H1 (cell line): Measurements from ENCODE around the gene DNAJC5G. TPM values are rescaled to one million over a fixed set of nuclear protein-coding genes. Genes with fewer than 3 reads are reported as not detected.

ENCODE experiments used
- ATF3 ChIP-seq: IDR thresholded peaks from 2 replicates; pipeline ENCODE4 v1.6.1; 2011; ENCODE audit warnings: low read depth, mild to moderate bottlenecking, low read length; ENCODE audit not compliant: insufficient read depth
- BACH1 ChIP-seq: IDR thresholded peaks from 2 replicates; pipeline ENCODE4 v1.6.1; 2012; ENCODE audit warnings: low read length, improper control_type of control experiment
- CBX8 ChIP-seq: fragments of 300-800, 300-1000 bp; sonication (generic); IDR thresholded peaks from 2 replicates; pipeline ENCODE4 v1.7.1; 2016; ENCODE audit warnings: low read depth, low read length, borderline replicate concordance
- CHD2 ChIP-seq: IDR thresholded peaks from 2 replicates; pipeline ENCODE4 v1.6.1; 2012; ENCODE audit warnings: low read length, improper control_type of control experiment
- CREB1 ChIP-seq: IDR thresholded peaks from 2 replicates; pipeline ENCODE4 v1.6.1; 2012; ENCODE audit warnings: inconsistent platforms
- CTCF ChIP-seq, 3 experiments: IDR thresholded peaks; 1 replicate in 2 of 3; 2 replicates in 1 of 3; pipeline versions ENCODE4 v1.5.1 to v1.6.1; 2011; ENCODE audit warnings: low read length in 3 of 3, mild to moderate bottlenecking in 3 of 3, inconsistent platforms in 2 of 3, low read depth in 1 of 3, moderate library complexity in 1 of 3; ENCODE audit not compliant: insufficient read depth in 1 of 3; ENCODE audit errors: control extremely low read depth in 1 of 3
- EGR1 ChIP-seq: IDR thresholded peaks from 2 replicates; pipeline ENCODE4 v1.6.1; 2011; ENCODE audit warnings: low read depth, low read length, borderline replicate concordance
- EZH2 ChIP-seq: fragments of 200-600 bp; sonication (generic); IDR thresholded peaks from 2 replicates; pipeline ENCODE4 v1.7.1; 2012; ENCODE audit warnings: low read depth, mild to moderate bottlenecking, moderate library complexity, low read length, inconsistent platforms; ENCODE audit not compliant: severe bottlenecking
- GTF2F1 ChIP-seq: IDR thresholded peaks from 2 replicates; pipeline ENCODE4 v1.6.1; 2012; ENCODE audit warnings: low read depth, low read length, improper control_type of control experiment, borderline replicate concordance
- KDM4A ChIP-seq: IDR thresholded peaks from one replicate; pipeline ENCODE4 v1.7.1; 2012; ENCODE audit warnings: low read depth, mild to moderate bottlenecking, moderate library complexity, low read length, inconsistent platforms; ENCODE audit not compliant: severe bottlenecking
- MAFK ChIP-seq: IDR thresholded peaks from 2 replicates; pipeline ENCODE4 v1.6.1; 2012; ENCODE audit warnings: low read depth, mild to moderate bottlenecking, improper control_type of control experiment, low read length
- MAX ChIP-seq: IDR thresholded peaks from 2 replicates; pipeline ENCODE4 v1.6.1; 2012; ENCODE audit warnings: inconsistent platforms
- PHF8 ChIP-seq: fragments of 200-600 bp; sonication (generic); conservative IDR thresholded peaks from 2 replicates; pipeline ENCODE4 v1.7.1; 2012; ENCODE audit warnings: low read depth, mild to moderate bottlenecking, inconsistent platforms, low read length, moderate library complexity
- POLR2AphosphoS5 ChIP-seq: IDR thresholded peaks from 2 replicates; pipeline ENCODE4 v1.6.1; 2011; ENCODE audit warnings: low read depth, low read length
- RAD21 ChIP-seq, 2 experiments: IDR thresholded peaks in 1 of 2; conservative IDR thresholded peaks in 1 of 2; 2 replicates each; pipeline ENCODE4 v1.6.1; 2011; ENCODE audit warnings: low read depth in 2 of 2, low read length in 2 of 2, improper control_type of control experiment in 1 of 2, inconsistent platforms in 1 of 2, mild to moderate bottlenecking in 1 of 2, moderate library complexity in 1 of 2
- RBBP5 ChIP-seq: IDR thresholded peaks from 2 replicates; pipeline ENCODE4 v1.7.1; 2012; ENCODE audit warnings: low read depth, mild to moderate bottlenecking, inconsistent platforms, low read length, moderate library complexity, borderline replicate concordance
- SUZ12 ChIP-seq: fragments of 200-600 bp; sonication (generic); IDR thresholded peaks from 2 replicates; pipeline ENCODE4 v1.6.1; 2012; ENCODE audit warnings: mild to moderate bottlenecking, inconsistent platforms, low read length, moderate library complexity, mixed read lengths
- TAF7 ChIP-seq: optimal IDR thresholded peaks from 2 replicates; pipeline ENCODE3; 2011; ENCODE audit warnings: low read depth, mild to moderate bottlenecking, inconsistent platforms, low read length, moderate library complexity, borderline replicate concordance
- TBP ChIP-seq: IDR thresholded peaks from 2 replicates; pipeline ENCODE4 v1.6.1; 2011; ENCODE audit warnings: low read depth, low read length, improper control_type of control experiment
- TEAD4 ChIP-seq: IDR thresholded peaks from 2 replicates; pipeline ENCODE4 v1.6.1; 2012; ENCODE audit warnings: low read depth, low read length, inconsistent platforms, mixed read lengths
- polyA plus RNA-seq, 7 experiments: library from polyadenylated mRNA; depleted of rRNA in 3 of 7; stranded (reverse) in 5 of 7; unstranded in 2 of 7; fragments of >200 nt in 5 of 7; fragments of 200-250 nt in 2 of 7; gene quantifications; 1 replicate in 5 of 7; 2 replicates in 1 of 7; 4 replicates in 1 of 7; pipeline versions ENCODE4 v1.2.1 to v1.2.3, GENCODE V29; 2011 to 2013; ENCODE audit warnings: missing spikeins in 2 of 7, mixed read lengths in 2 of 7
- total RNA-seq: library from RNA; stranded (reverse); fragmentation: NEBNext Ultra II Directional; extraction: Animal tissue kit (Norgen Biotek cat#: 25700); gene quantifications from 2 replicates; pipeline ENCODE4 v1.2.1, GENCODE V29; 2021

Gene DNAJC5G
- total and polyA plus RNA-seq, 2 of the 8 experiments (the other 6 are each of a cell fraction or from before 2014, with no cell fraction given): 0.83 to 1.4 TPM

- peak; percentile 33 for TF ChIP-seq TAF7
- TF ChIP-seq RAD21 (IDR thresholded peaks at IDR 0.05 in 1 of 2, conservative IDR thresholded peaks at IDR 0.05 in 1 of 2; ENCODE audit: low read depth in 2 of 2, low read length in 2 of 2): peak; percentile 42 to 63
- TF ChIP-seq CTCF (IDR thresholded peaks at IDR 0.05; ENCODE audit: control extremely low read depth in 1 of 3, insufficient read depth in 1 of 3, low read depth in 1 of 3, low read length in 3 of 3): peak in 2 of 3 experiments; percentile 76 to 88; a peak in 3 of 4 replicates
- TF ChIP-seq CREB1: peak; percentile 84
- TF ChIP-seq ATF3: 0 out of 2 replicates have a peak, but pooled peaks have one; percentile 51
- no peak; the same call in 1 of the 2 replicates for TF ChIP-seq TEAD4
- no peak for TF ChIP-seq SUZ12
- TF ChIP-seq MAFK: no peak
- 0 out of 2 replicates have a peak, but pooled peaks have one; percentile 4 for TF ChIP-seq EGR1
- peak; percentile 30; the same call in 1 of the 2 replicates for TF ChIP-seq TBP
- peak; percentile 93 for TF ChIP-seq KDM4A
- TF ChIP-seq CBX8: no peak
- peak; percentile 66; the same call in 1 of the 2 replicates for TF ChIP-seq RBBP5
- no peak for TF ChIP-seq CHD2
- TF ChIP-seq GTF2F1: no peak
- TF ChIP-seq BACH1: 0 out of 2 replicates have a peak, but pooled peaks have one; percentile 9
- TF ChIP-seq MAX: peak; percentile 99
- TF ChIP-seq EZH2: no peak
- TF ChIP-seq PHF8: peak; percentile 44
- 0 out of 2 replicates have a peak, but pooled peaks have one; percentile 29 for TF ChIP-seq POLR2AphosphoS5
Observed at GRCh38 chr2:27264753-27265535, 10.3 kb upstream of the DNAJC5G start (continued).
